ENCODE measurements around the gene GEN1.

Gene GEN1

GRCh38 chr2:17753803-17754663 lies at the start of gene GEN1, which contains the start of gene SMC6:
TSS of gene GEN1 (plus strand) at chr2:17754138. CDS start at chr2:17759944, 5,806 bp downstream.
TSS of gene SMC6 (minus strand) at chr2:17753810. CDS start at chr2:17745946, 7,864 bp downstream.
- DNase-seq (ENCODE audit: low read depth in 2 of 2, low spot score in 1 of 2): peak; percentile 75 to 86

GRCh38 chr2:17706845-17707244 lies 47.1 kb upstream of the GEN1 start:
- DNase-seq (ENCODE audit: low read depth in 2 of 2, low spot score in 1 of 2): no peak

- no peak for DNase-seq (ENCODE audit: low read depth in 2 of 2, low spot score in 1 of 2)
Measured at GRCh38 chr2:17708501-17708900, 45.4 kb upstream of the GEN1 start.

GRCh38 chr2:17709897-17710296 lies 44.0 kb upstream of the GEN1 start:
- no peak for DNase-seq (ENCODE audit: low read depth in 2 of 2, low spot score in 1 of 2)

- DNase-seq (ENCODE audit: low read depth in 2 of 2, low spot score in 1 of 2): no peak
Measured at GRCh38 chr2:17710547-17711248, 43.2 kb upstream of the GEN1 start.

GRCh38 chr2:17713291-17713690 lies 40.6 kb upstream of the GEN1 start:
- DNase-seq (ENCODE audit: low read depth in 2 of 2, low spot score in 1 of 2): no peak

- DNase-seq (ENCODE audit: low read depth in 2 of 2, low spot score in 1 of 2): no peak
Measured at GRCh38 chr2:17717666-17718065, 36.3 kb upstream of the GEN1 start.

- DNase-seq (ENCODE audit: low read depth in 2 of 2, low spot score in 1 of 2): no peak
Measured at GRCh38 chr2:17718689-17719088, 35.2 kb upstream of the GEN1 start.

- no peak for DNase-seq (ENCODE audit: low read depth in 2 of 2, low spot score in 1 of 2)
Measured at GRCh38 chr2:17719562-17720371, 34.2 kb upstream of the GEN1 start.

- DNase-seq (ENCODE audit: low read depth in 2 of 2, low spot score in 1 of 2): no peak
Measured at GRCh38 chr2:17728210-17728609, 25.7 kb upstream of the GEN1 start.

- no peak for DNase-seq (ENCODE audit: low read depth in 2 of 2, low spot score in 1 of 2)
Measured at GRCh38 chr2:17729880-17730279, 24.1 kb upstream of the GEN1 start.

GRCh38 chr2:17733599-17733998 lies 20.3 kb upstream of the GEN1 start:
- no peak for DNase-seq (ENCODE audit: low read depth in 2 of 2, low spot score in 1 of 2)

GRCh38 chr2:17735864-17736263 lies 18.1 kb upstream of the GEN1 start:
- DNase-seq (ENCODE audit: low read depth in 2 of 2, low spot score in 1 of 2): no peak

- DNase-seq (ENCODE audit: low read depth in 2 of 2, low spot score in 1 of 2): no peak
Measured at GRCh38 chr2:17736989-17737388, 16.9 kb upstream of the GEN1 start.

- no peak for DNase-seq (ENCODE audit: low read depth in 2 of 2, low spot score in 1 of 2)
Measured at GRCh38 chr2:17740203-17740602, 13.7 kb upstream of the GEN1 start.

- no peak for DNase-seq (ENCODE audit: low read depth in 2 of 2, low spot score in 1 of 2)
Measured at GRCh38 chr2:17747684-17748452, 6.1 kb upstream of the GEN1 start.

GRCh38 chr2:17748745-17749144 lies 5.2 kb upstream of the GEN1 start:
- DNase-seq (ENCODE audit: low read depth in 2 of 2, low spot score in 1 of 2): no peak

- no peak for DNase-seq (ENCODE audit: low read depth in 2 of 2, low spot score in 1 of 2)
Measured at GRCh38 chr2:17749753-17750438, 4.0 kb upstream of the GEN1 start.

- no peak for DNase-seq (ENCODE audit: low read depth in 2 of 2, low spot score in 1 of 2)
Measured at GRCh38 chr2:17752246-17752645, 1.7 kb upstream of the GEN1 start.

All from stimulated activated CD8-positive, alpha-beta memory T cell treated with anti-CD3 and anti-CD28 coated beads, Interleukin-4, amount 100 ng/mL, for 1 hour (primary cell).